Hepatocyte (in vitro differentiated cells): ENCODE results near the gene SLU7.

Experiments used
- EZH2 ChIP-seq: fragments of 200-600 bp; sonication (generic); IDR thresholded peaks from 2 replicates; pipeline ENCODE4 v1.6.1; 2016; ENCODE audit warnings: antibody characterized with exemption, mild to moderate bottlenecking, borderline replicate concordance
- EZH2phosphoT487 ChIP-seq: fragments of 200-600 bp; sonication (generic); IDR thresholded peaks from one replicate; pipeline ENCODE4 v1.6.1; 2018; ENCODE audit warnings: antibody characterized with exemption, mild to moderate bottlenecking, low read depth, moderate library complexity; ENCODE audit not compliant: unreplicated experiment, severe bottlenecking
- TF ChIP-seq, protein P1 (sequence below): fragments of 200-600 bp; sonication (generic); IDR thresholded peaks from 2 replicates; pipeline ENCODE4 v1.5.1; 2016; ENCODE audit warnings: antibody characterized with exemption, mild to moderate bottlenecking; ENCODE audit not compliant: poor library complexity

DNA sequence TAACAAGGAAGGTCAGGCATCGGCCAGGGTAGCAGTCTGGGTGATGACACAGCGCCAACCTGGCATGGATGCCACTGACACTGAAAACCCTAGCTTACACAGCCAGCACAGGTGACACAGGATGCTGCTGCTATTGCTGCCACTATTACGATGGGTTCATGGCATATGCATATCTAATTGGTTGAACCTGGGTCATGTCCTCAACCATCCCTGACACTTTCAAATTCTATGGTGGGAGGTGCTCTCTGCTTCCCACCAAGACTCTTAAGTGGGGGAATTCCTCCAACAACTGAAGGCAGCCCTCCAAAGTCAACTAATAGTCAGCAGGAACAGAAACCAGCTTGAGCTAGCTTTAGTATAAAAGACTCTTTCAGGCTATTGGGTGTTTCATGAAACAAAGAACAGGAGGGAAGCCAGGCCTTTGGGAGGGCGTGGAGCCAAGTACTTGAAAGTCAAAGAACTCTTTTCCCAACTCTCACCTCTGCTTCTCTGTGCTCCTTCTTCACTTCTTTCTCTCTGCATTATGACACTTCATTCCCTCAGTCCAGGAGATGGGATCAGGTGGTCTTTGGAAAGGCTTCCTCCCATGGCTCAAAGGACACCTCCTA lies 24.0 kb upstream of the SLU7 start:
- TF ChIP-seq, protein P1, sequence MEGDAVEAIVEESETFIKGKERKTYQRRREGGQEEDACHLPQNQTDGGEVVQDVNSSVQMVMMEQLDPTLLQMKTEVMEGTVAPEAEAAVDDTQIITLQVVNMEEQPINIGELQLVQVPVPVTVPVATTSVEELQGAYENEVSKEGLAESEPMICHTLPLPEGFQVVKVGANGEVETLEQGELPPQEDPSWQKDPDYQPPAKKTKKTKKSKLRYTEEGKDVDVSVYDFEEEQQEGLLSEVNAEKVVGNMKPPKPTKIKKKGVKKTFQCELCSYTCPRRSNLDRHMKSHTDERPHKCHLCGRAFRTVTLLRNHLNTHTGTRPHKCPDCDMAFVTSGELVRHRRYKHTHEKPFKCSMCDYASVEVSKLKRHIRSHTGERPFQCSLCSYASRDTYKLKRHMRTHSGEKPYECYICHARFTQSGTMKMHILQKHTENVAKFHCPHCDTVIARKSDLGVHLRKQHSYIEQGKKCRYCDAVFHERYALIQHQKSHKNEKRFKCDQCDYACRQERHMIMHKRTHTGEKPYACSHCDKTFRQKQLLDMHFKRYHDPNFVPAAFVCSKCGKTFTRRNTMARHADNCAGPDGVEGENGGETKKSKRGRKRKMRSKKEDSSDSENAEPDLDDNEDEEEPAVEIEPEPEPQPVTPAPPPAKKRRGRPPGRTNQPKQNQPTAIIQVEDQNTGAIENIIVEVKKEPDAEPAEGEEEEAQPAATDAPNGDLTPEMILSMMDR: no peak
- TF ChIP-seq EZH2phosphoT487 (no peak), EZH2 (no peak)
